ENCODE measurements around the gene SRP54.

DNA sequence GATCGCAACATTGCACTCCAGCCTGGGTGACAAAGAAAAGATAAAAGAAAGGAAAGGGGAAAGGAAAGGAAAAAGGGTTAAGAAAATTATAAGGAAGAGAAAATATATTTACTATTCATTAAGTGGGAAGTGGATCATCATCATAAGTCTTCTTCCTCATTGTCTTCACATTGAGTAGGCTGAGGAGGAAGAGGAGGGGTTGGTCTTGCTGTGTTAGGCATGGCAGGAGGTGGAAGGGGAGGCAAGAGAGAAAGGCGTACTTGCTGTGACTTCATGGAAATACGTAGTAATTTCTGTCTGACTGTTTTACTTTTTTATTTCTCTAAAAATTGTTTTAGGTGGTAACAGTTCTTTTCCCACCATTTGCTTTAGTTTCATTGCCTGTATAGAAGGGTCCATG, 89.4 kb downstream of the SRP54 start:
- no peak for TF ChIP-seq CTCF (IDR thresholded peaks at IDR 0.05; ENCODE audit: extremely low read depth in 1 of 2, insufficient read depth in 1 of 2, low read depth in 1 of 2, low read length in 2 of 2)
- no peak for TF ChIP-seq MYC (IDR thresholded peaks at IDR 0.05; ENCODE audit: low read depth, low read length)
- no peak for TF ChIP-seq FOS (IDR thresholded peaks at IDR 0.05; ENCODE audit: borderline replicate concordance, insufficient read depth, low read length)
- no peak for TF ChIP-seq POLR2AphosphoS5 (IDR thresholded peaks at IDR 0.05; ENCODE audit: insufficient read depth, low read depth, low read length)
- TF ChIP-seq JUN (IDR thresholded peaks at IDR 0.05; ENCODE audit: borderline replicate concordance, insufficient read depth, insufficient read length, low read depth) = no peak
- TF ChIP-seq POLR2A (IDR thresholded peaks at IDR 0.05; ENCODE audit: low read depth, low read length) = no peak
- no peak for TF ChIP-seq MAX (IDR thresholded peaks at IDR 0.05; ENCODE audit: insufficient read depth, insufficient read length)
- TF ChIP-seq EZH2 (IDR thresholded peaks at IDR 0.05; ENCODE audit: borderline replicate concordance, low read depth, low read length, severe bottlenecking) = no peak
- TF ChIP-seq GATA2 (IDR thresholded peaks at IDR 0.05; ENCODE audit: insufficient read depth, insufficient read length, low read depth, low read length) = no peak
